DMS53 treated with DMSO at 0.1 percent for 48 hours (cell line): Measurements from ENCODE around the gene RPL10.

Experiments used
- DNase-seq: peaks from one replicate; lab custom pipeline; 2025; ENCODE audit not compliant: unreplicated experiment; lab: John Stamatoyannopoulos, UW

Gene RPL10

DNA sequence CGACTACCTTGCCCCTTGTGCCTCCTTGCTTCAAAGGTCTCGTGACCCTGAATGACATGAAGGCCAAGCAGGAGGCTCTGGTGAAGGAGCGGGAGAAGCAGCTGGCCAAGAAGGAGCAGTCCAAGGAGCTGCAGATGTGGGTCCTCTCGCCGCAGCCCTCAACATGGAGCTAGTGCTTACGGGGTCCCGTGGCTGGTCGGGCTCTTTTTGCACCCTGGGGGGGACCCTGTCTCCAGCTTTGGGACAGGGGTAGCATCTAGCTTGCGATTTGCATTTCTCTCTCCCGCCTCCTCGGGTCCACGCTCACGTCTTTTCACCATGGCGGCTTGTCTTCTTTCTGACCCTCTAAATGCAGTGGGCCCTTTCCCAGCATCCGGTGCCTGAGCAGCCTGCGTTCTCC is 47.6 kb downstream of the RPL10 start:
- DNase-seq = no peak

DNA sequence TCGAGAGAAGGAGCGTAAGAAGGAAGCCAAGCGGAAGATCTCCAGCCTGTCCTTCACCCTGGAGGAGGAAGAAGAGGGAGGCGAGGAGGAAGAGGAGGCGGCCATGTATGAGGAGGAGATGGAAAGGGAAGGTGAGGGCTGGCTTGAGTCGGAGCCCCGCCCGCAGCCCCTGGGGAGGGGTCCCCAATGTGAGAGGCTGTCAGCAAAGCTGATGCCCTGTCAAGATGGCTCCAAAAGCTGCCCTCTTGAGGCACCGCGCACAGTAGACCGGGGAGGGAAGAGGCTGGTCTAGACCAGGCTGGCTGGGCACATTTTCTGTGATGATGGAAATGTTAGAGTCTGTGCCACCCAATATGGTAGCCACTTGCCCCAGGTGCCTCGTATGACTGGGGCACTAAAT is 48.3 kb downstream of the RPL10 start:
- no peak for DNase-seq

DNA sequence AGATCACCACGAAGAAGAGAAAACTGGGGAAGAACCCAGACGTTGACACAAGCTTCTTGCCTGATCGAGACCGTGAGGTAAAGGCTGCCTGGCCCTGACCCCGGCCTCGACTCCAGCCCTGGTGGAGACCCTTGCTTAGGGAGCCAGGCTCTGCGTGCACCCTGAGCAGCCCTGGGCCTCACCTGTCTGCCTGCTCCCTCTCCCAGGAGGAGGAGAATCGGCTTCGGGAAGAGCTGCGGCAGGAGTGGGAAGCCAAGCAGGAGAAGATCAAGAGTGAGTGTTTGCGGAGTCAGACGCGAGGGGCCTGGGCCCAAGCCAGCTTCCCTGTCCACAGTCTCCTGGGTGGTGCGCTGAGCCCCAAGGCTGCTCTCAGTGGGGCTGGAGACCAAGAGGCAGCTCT is 50.3 kb downstream of the RPL10 start:
- DNase-seq = no peak

DNA sequence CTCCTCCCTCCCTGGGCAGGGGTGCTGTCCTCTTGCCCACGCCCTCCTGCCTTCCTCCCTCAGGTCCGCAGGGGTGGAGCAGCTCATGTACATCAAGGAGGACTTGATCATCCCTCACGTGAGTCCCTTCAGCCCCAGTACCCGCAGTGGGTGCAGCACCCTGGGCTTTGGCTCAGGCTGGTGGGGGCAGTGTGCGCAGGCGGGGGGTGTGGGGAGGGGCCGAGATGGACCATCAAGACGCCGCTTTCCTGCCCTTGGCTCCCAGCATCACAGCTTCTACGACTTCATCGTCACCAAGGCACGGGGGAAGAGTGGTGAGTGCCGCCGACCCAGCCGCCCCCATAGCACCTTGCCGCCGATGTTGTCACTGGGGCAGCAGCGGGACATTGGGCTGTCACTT is 51.4 kb downstream of the RPL10 start:
- DNase-seq = no peak

DNA sequence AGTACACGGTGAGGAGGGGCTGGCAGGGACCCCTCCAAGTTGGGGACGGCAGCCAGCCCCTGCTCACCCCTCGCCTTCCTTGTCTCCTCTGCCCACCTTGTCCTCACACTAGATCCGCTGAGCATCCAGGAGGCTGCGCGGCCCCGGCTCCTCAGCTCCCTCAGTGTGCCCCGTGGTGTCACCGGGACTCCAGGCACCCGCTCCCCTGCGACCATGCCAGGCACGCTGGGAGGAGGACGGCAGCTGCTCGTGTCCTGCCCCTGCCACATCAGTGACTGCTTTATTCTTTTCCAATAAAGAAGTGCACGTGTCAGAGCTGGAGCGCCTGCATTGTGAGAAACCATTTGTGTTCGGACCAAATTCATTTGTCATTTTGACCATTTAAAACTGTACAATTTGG is 52.1 kb downstream of the RPL10 start:
- no peak for DNase-seq
